Measurements from ENCODE around the gene IPO4.

IPO4 gene

GRCh38 chr14:24167469-24168114 is 21.0 kb downstream of the IPO4 start:
- H3K4me2 ChIP-seq (ENCODE audit: low read depth, low read length), result no peak overlapping the region
- no peak overlapping the region for H3K9ac ChIP-seq (ENCODE audit: low read length)
- no peak overlapping the region for H3K27ac ChIP-seq (ENCODE audit: low read length)
- H3K9me3 ChIP-seq (replicated peaks; ENCODE audit: insufficient read depth, low read length), result no peaks in the 10 kb centered on the region
- no peaks in the 10 kb centered on the region for H3K4me1 ChIP-seq (ENCODE audit: low read length)
- no peaks in the 10 kb centered on the region for H3K9me2 ChIP-seq (replicated peaks; ENCODE audit: insufficient read depth, low read length)
- H3K36me3 ChIP-seq (replicated peaks; ENCODE audit: insufficient read depth, low read length), result no peaks in the 10 kb centered on the region
- no peak overlapping the region for H3K4me3 ChIP-seq (ENCODE audit: low read length)
- TF ChIP-seq EZH2phosphoT487 (IDR thresholded peaks at IDR 0.05; ENCODE audit: low read length) (no peak), EZH2 (optimal IDR thresholded peaks at IDR 0.05; ENCODE audit: low read depth, low read length) (no peak), CTCF (IDR thresholded peaks at IDR 0.05; ENCODE audit: low read length) (no peak)
- no peaks in the 10 kb centered on the region for H3K79me2 ChIP-seq (ENCODE audit: low read length)
- no peaks in the 10 kb centered on the region for H3K27me3 ChIP-seq (replicated peaks; ENCODE audit: insufficient read depth, low read length)
- DNase-seq, result no peak
- no peak overlapping the region for H2AFZ ChIP-seq (ENCODE audit: low read length)
- no peaks in the 10 kb centered on the region for H3F3A ChIP-seq (ENCODE audit: insufficient read depth, low read length)
- no peaks in the 10 kb centered on the region for H4K20me1 ChIP-seq (ENCODE audit: insufficient read depth, low read length)

GRCh38 chr14:24165785-24166184 is 22.8 kb downstream of the IPO4 start:
- TF ChIP-seq EZH2phosphoT487 (IDR thresholded peaks at IDR 0.05; ENCODE audit: low read length) (no peak), CTCF (IDR thresholded peaks at IDR 0.05; ENCODE audit: low read length) (no peak), EZH2 (optimal IDR thresholded peaks at IDR 0.05; ENCODE audit: low read depth, low read length) (no peak)
- no peak for DNase-seq
- Histone ChIP-seq H3K9me3 (replicated peaks; ENCODE audit: insufficient read depth, low read length) (no peaks in the 10 kb centered on the region), H3K27ac (ENCODE audit: low read length) (no peak overlapping the region), H3K4me3 (ENCODE audit: low read length) (no peak overlapping the region), H3K9ac (ENCODE audit: low read length) (no peak overlapping the region), H3K27me3 (replicated peaks; ENCODE audit: insufficient read depth, low read length) (no peaks in the 10 kb centered on the region), H3K4me2 (ENCODE audit: low read depth, low read length) (no peak overlapping the region), H3K36me3 (replicated peaks; ENCODE audit: insufficient read depth, low read length) (no peaks in the 10 kb centered on the region), H3K79me2 (ENCODE audit: low read length) (peaks cover 12% of the 10 kb centered on the region), H4K20me1 (ENCODE audit: insufficient read depth, low read length) (no peaks in the 10 kb centered on the region), H3K9me2 (replicated peaks; ENCODE audit: insufficient read depth, low read length) (no peaks in the 10 kb centered on the region), H3F3A (ENCODE audit: insufficient read depth, low read length) (no peaks in the 10 kb centered on the region), H3K4me1 (ENCODE audit: low read length) (no peaks in the 10 kb centered on the region), H2AFZ (ENCODE audit: low read length) (no peak overlapping the region)

GRCh38 chr14:24164518-24164991 is 24.1 kb downstream of the IPO4 start:
- Histone ChIP-seq H3K4me2 (ENCODE audit: low read depth, low read length) (no peak overlapping the region), H3K9ac (ENCODE audit: low read length) (no peak overlapping the region)

More at GRCh38 chr14:24164518-24164991, 24.1 kb downstream of the IPO4 start:
- Histone ChIP-seq H3K4me3 (ENCODE audit: low read length) (no peak overlapping the region), H2AFZ (ENCODE audit: low read length) (no peak overlapping the region), H3K4me1 (ENCODE audit: low read length) (no peaks in the 10 kb centered on the region), H3K9me3 (replicated peaks; ENCODE audit: insufficient read depth, low read length) (no peaks in the 10 kb centered on the region), H3F3A (ENCODE audit: insufficient read depth, low read length) (no peaks in the 10 kb centered on the region), H3K36me3 (replicated peaks; ENCODE audit: insufficient read depth, low read length) (no peaks in the 10 kb centered on the region), H3K9me2 (replicated peaks; ENCODE audit: insufficient read depth, low read length) (no peaks in the 10 kb centered on the region), H3K79me2 (ENCODE audit: low read length) (peaks cover 12% of the 10 kb centered on the region), H3K27me3 (replicated peaks; ENCODE audit: insufficient read depth, low read length) (no peaks in the 10 kb centered on the region), H3K27ac (ENCODE audit: low read length) (no peak overlapping the region), H4K20me1 (ENCODE audit: insufficient read depth, low read length) (no peaks in the 10 kb centered on the region)
- TF ChIP-seq EZH2 (optimal IDR thresholded peaks at IDR 0.05; ENCODE audit: low read depth, low read length), result no peak
- TF ChIP-seq CTCF (IDR thresholded peaks at IDR 0.05; ENCODE audit: low read length), result no peak
- TF ChIP-seq EZH2phosphoT487 (IDR thresholded peaks at IDR 0.05; ENCODE audit: low read length), result no peak
- DNase-seq, result no peak
